ENCODE data around the gene RNASEL.
"Not testable (repeated sequence)": the region's sequence is repeated elsewhere in the genome, so short reads cannot be mapped to it uniquely, and the experiment has no call there.

The RNASEL gene

GRCh38 chr1:182533896-182534295 is 55.2 kb downstream of the RNASEL start:
- H3K4me3 ChIP-seq (ENCODE audit: low read depth, low read length), result no peak overlapping the region
- no peak for TF ChIP-seq CTCF (IDR thresholded peaks at IDR 0.05; ENCODE audit: borderline replicate concordance, insufficient read depth, low read depth, low read length)

- H3K4me3 ChIP-seq (ENCODE audit: low read depth, low read length), result not testable (repeated sequence)
These were observed 60.9 kb downstream of the RNASEL start for GRCh38 chr1:182528206-182528605.

GRCh38 chr1:182527680-182528079 is 61.4 kb downstream of the RNASEL start:
- no peak for TF ChIP-seq CTCF (IDR thresholded peaks at IDR 0.05; ENCODE audit: borderline replicate concordance, insufficient read depth, low read depth, low read length)
- no peak overlapping the region for H3K4me3 ChIP-seq (ENCODE audit: low read depth, low read length)

- TF ChIP-seq CTCF (IDR thresholded peaks at IDR 0.05; ENCODE audit: borderline replicate concordance, insufficient read depth, low read depth, low read length), result no peak
These were observed 63.7 kb downstream of the RNASEL start for GRCh38 chr1:182525342-182525741.

More at GRCh38 chr1:182525342-182525741, 63.7 kb downstream of the RNASEL start:
- no peak overlapping the region for H3K4me3 ChIP-seq (ENCODE audit: low read depth, low read length)
